GM19395 (cell line): ENCODE data around the gene PERCC1.
"Not testable (repeated sequence)": the region's sequence is repeated elsewhere in the genome, so short reads cannot be mapped to it uniquely, and the experiment has no call there.

ENCODE experiments used
- ATAC-seq: cut with Tn5 transposase; IDR thresholded peaks from one replicate; pipeline ENCODE4 v1.9.1; 2021; ENCODE audit warnings: mild to moderate bottlenecking, moderate library complexity; ENCODE audit not compliant: unreplicated experiment

The PERCC1 gene

DNA sequence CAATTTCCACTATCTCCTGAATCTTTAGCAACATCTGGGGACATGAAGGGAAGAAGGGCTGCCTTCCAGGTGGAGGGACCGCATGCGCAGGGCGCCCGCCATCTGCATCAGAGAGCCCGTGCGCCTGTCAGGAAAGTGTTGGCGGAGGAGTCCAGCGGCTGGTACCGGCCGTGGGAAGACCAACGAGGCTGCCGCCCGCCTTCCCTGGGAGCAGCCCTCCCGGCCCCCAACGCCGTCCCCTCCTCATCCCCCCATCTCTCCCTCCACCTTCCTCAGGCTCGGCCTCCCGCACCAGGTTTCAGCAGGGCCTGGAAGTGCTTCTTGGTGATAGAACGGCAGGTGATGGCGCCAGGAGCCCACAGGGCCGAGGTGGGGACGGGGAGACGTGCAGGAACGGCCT lies 35.2 kb downstream of the PERCC1 start:
- no peak for ATAC-seq

DNA sequence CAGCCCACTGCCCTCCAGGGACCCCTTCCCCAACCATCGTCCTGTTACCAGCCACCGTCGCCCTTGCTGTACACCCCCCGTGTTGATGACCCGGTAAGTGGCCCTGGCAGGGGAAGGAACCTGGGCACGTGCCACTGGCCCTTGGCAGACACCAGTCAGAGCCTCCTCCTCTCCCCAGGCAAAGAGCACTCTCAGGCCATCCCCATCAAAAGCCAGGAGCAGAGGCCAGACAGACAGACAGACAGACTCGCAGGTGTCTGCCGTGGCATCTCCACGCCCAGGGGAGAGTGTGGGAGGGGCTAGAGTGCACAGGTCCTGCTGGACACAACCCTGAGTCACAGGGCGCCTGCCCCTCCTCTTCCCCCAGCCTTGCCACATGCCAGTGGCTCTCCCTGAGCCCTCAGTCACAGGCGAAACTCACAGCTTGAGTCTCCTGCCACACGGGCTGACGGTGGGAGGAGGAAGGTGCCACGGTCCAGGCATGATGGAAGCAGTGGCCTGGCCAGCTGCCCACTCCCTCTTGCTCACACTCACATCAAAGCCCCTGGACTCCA lies 36.2 kb downstream of the PERCC1 start:
- no peak for ATAC-seq

GRCh38 chr16:1468426-1468810 lies 37.5 kb downstream of the PERCC1 start:
- ATAC-seq, result no peak

DNA sequence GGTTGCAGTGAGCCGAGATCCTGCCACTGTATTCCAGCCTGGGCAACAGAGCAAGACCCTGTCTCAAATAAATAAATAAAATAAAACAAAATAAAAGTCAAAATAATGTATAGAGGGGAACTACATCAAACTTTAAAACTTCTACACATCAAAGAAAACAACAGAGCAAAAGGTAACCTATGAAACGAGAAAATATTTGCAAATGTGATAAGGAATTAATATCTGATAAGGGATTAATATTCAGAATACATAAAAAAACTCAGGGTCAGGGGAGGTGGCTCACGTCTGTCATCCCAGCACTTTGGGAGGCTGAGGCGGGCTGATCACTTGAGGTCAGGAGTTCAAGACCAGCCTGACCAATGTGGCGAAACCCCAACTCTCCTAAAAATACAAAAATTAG lies 38.3 kb downstream of the PERCC1 start:
- ATAC-seq, result not testable (repeated sequence)

DNA sequence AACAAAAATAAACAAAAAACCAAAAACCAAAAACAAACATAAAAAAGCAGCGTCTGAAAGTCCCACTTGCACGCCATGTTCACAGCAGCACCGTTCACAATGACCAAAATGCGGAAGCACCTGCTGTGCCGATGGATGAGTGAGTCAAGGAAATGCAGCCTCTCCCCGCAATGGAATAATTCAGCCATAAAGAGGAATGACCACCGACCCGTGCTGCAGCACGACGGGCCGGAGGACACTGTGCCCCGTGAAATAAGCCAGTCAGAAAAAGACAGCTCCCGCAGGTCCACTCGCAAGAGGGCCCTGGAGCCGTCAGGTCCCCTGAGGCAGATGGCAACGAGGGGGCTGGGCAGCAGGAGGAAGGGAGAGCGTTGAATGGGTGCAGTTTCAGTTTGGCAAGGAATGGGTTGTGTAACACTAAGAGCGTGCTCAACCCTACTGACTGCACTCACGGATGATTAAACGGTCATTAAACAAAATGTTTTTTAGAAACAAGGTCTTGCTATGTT lies 38.9 kb downstream of the PERCC1 start:
- ATAC-seq, result no peak

- ATAC-seq, result no peak
Measured at GRCh38 chr16:1470481-1471251, 39.8 kb downstream of the PERCC1 start.

GRCh38 chr16:1471569-1472194 lies 40.8 kb downstream of the PERCC1 start:
- no peak for ATAC-seq

- no peak for ATAC-seq
Measured at GRCh38 chr16:1472974-1473373, 42.1 kb downstream of the PERCC1 start.

DNA sequence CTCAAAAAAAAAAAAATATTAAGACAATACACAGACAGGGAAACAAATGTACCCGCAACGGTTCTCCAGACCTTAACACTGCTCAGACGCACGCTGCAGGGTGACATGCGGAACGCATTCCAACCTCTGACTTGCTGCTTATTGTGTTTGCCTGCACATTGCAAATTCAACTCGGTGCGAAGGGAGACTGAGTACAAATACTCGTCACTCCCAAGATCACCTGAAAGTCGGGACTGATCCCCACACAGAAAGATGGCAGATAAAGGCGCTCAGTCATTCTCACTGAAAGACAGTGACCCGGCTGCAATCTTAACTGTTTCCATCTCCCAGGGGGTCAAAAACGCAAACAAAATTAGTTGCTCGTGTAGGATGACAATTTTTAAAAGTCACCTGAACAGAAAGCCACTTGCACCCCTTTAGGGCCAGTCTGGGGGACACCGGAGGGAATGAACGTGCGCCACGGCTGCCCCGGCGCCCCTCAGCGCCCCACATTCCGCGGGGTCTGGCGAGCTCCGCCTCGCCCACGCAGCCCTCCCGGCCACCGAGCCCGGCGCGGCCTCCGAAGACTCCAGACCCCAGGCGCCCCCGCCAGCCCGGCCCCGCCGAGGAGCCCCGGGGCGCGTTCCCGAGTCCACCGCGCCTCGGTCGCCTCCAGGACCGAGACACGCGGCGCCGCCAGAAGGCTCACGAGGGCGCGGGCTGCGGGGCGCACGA lies 43.4 kb downstream of the PERCC1 start:
- peak; percentile 20 for ATAC-seq

GRCh38 chr16:1474796-1475551 lies 44.1 kb downstream of the PERCC1 start, which contains the start of gene CLCN7:
CLCN7 (minus strand) TSS chr16:1475028; CDS start chr16:1474974, 54 bp downstream.
- ATAC-seq, result peak; percentile 71

DNA sequence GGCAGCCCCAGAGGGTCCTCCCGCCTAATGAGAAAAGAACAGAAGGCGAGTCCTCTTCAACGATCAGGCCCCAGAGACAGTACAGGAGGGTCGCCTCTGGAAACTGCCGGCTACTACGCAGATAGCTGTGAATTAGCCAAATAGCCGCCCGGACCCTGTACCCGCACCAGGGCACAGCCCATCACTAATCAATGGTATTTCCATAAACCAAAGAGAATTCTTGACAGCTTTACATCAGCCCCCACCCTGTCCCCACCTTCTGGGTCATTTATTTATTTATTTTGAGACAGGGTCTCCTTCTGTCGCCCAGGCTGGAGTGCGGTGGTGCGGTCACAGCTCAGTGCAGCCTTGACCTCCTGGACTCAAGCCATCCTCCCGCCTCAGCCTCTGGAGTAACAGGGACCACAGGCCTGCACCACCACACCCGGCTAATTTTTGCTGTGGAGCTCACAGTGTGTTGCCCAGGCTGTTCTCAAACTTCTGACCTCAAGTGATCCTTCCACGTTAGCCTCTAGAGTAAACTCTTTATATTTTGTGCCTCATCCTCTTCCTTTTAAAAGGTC lies 44.8 kb downstream of the PERCC1 start:
- ATAC-seq, result no peak

DNA sequence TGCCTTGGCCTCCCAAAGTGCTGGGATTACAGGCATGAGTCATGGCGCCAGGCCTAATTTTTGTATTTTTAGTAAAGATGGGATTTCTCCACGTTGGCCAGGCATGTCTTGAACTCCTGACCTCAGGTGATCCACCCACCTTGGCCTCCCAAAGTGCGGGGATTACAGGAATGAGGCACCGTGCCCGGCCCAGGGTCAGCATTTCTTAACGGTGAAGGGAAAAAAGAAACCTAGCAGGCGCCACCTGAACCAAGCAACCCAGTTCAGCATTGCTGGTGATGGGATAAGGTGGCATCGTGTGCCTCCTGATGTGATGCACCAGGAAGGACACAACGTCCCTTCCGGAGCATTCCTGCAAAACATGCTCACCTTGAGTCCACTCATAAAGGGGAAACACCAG lies 46.2 kb downstream of the PERCC1 start:
- ATAC-seq, result no peak

DNA sequence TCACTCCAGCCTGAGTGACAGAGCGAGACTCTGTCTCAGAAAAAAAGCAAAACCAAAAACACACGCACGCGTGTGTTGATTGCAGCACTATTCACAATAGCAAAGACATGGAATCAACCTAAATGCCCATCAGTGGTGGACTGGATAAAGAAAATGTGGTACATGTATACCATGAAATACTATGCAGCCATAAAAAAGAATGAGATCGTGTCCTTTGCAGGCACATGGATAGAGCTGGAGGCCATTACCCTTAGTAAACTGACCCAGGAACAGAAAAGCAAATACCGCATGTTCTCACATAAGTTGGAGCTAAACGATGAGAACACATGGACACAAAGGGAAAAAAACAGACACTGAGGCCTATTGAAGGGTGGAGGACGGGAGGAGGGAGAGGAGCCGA lies 48.1 kb downstream of the PERCC1 start:
- ATAC-seq, result not testable (repeated sequence)

GRCh38 chr16:1481906-1482835 lies 51.3 kb downstream of the PERCC1 start:
- ATAC-seq, result no peak
